ENCODE measurements around the gene OLFM2. TPM values are rescaled to one million over a fixed set of nuclear protein-coding genes. Genes with fewer than 3 reads are reported as not detected.

OLFM2 gene
- total RNA-seq, 1 experiment from 2014 or later = 106 TPM

GRCh38 chr19:9857920-9858746, 78.2 kb downstream of the OLFM2 start:
- Histone ChIP-seq H3K36me3 (ENCODE audit: insufficient read depth, low read length, poor library complexity, severe bottlenecking) (peaks cover 16% of the 10 kb centered on the region), H3K27me3 (replicated peaks; ENCODE audit: insufficient read depth, low read depth, low read length, poor library complexity) (no peaks in the 10 kb centered on the region), H3K9me3 (ENCODE audit: low read depth, low read length, poor library complexity, severe bottlenecking) (no peaks in the 10 kb centered on the region), H3K4me3 (ENCODE audit: low read depth, low read length, poor library complexity, severe bottlenecking) (no peak overlapping the region), H3K27ac (ENCODE audit: low read depth, low read length, poor library complexity, severe bottlenecking) (no peak overlapping the region), H3K4me1 (ENCODE audit: insufficient read depth, low read length, poor library complexity, severe bottlenecking) (no peaks in the 10 kb centered on the region)
- intact Hi-C loops (cut with micrococcal nuclease; ENCODE audit: unreplicated experiment) = loop anchor here (10.0 kb wide), 1 partner anchor 157 kb away; the partner anchor contains the start of genes COL5A3 and RDH8
- ChIA-PET CTCF (no interaction called here), POLR2A (ENCODE audit: low non-redundant PET) (interaction anchor here (0.5 kb wide), 1 partner anchor 23 kb away, joined by 5 read pairs; no protein-coding TSS in a partner anchor)
- DNase-seq (ENCODE audit: low spot score) = no peak
- TF ChIP-seq EZH2 (IDR thresholded peaks at IDR 0.05; ENCODE audit: borderline replicate concordance, low read depth, low read length, poor library complexity, severe bottlenecking) (no peak), CTCF (conservative IDR thresholded peaks at IDR 0.05; ENCODE audit: low read depth, low read length) (no peak)
- no TSS peak for BruUV-seq (replicated peaks)

GRCh38 chr19:9857076-9857721, 79.1 kb downstream of the OLFM2 start:
- no peaks in the 10 kb centered on the region for H3K4me1 ChIP-seq (ENCODE audit: insufficient read depth, low read length, poor library complexity, severe bottlenecking)
- POLR2A ChIA-PET (ENCODE audit: low non-redundant PET) = no interaction called here
- intact Hi-C loops (cut with micrococcal nuclease; ENCODE audit: unreplicated experiment) = loop anchor here (10.0 kb wide), 1 partner anchor 158 kb away; the partner anchor contains the start of genes COL5A3 and RDH8
- no peak overlapping the region for H3K4me3 ChIP-seq (ENCODE audit: low read depth, low read length, poor library complexity, severe bottlenecking)
- peaks cover 16% of the 10 kb centered on the region for H3K36me3 ChIP-seq (ENCODE audit: insufficient read depth, low read length, poor library complexity, severe bottlenecking)
- DNase-seq (ENCODE audit: low spot score) = no peak
- no TSS peak for BruUV-seq (replicated peaks)
- TF ChIP-seq EZH2 (IDR thresholded peaks at IDR 0.05; ENCODE audit: borderline replicate concordance, low read depth, low read length, poor library complexity, severe bottlenecking) (no peak), CTCF (conservative IDR thresholded peaks at IDR 0.05; ENCODE audit: low read depth, low read length) (no peak)
- CTCF ChIA-PET = no interaction called here
- no peaks in the 10 kb centered on the region for H3K27me3 ChIP-seq (replicated peaks; ENCODE audit: insufficient read depth, low read depth, low read length, poor library complexity)
- H3K27ac ChIP-seq (ENCODE audit: low read depth, low read length, poor library complexity, severe bottlenecking) = no peak overlapping the region
- no peaks in the 10 kb centered on the region for H3K9me3 ChIP-seq (ENCODE audit: low read depth, low read length, poor library complexity, severe bottlenecking)

- TF ChIP-seq CTCF (conservative IDR thresholded peaks at IDR 0.05; ENCODE audit: low read depth, low read length) (no peak), EZH2 (IDR thresholded peaks at IDR 0.05; ENCODE audit: borderline replicate concordance, low read depth, low read length, poor library complexity, severe bottlenecking) (no peak)
- DNase-seq (ENCODE audit: low spot score) = no peak
- Histone ChIP-seq H3K27me3 (replicated peaks; ENCODE audit: insufficient read depth, low read depth, low read length, poor library complexity) (no peaks in the 10 kb centered on the region), H3K9me3 (ENCODE audit: low read depth, low read length, poor library complexity, severe bottlenecking) (no peaks in the 10 kb centered on the region), H3K27ac (ENCODE audit: low read depth, low read length, poor library complexity, severe bottlenecking) (no peak overlapping the region), H3K4me1 (ENCODE audit: insufficient read depth, low read length, poor library complexity, severe bottlenecking) (no peaks in the 10 kb centered on the region), H3K36me3 (ENCODE audit: insufficient read depth, low read length, poor library complexity, severe bottlenecking) (peaks cover 16% of the 10 kb centered on the region), H3K4me3 (ENCODE audit: low read depth, low read length, poor library complexity, severe bottlenecking) (no peak overlapping the region)
- ChIA-PET CTCF (no interaction called here), POLR2A (ENCODE audit: low non-redundant PET) (no interaction called here)
- intact Hi-C loops (cut with micrococcal nuclease; ENCODE audit: unreplicated experiment) = loop anchor here (10.0 kb wide), 1 partner anchor 158 kb away; the partner anchor contains the start of genes COL5A3 and RDH8
- no TSS peak for BruUV-seq (replicated peaks)
Observed at GRCh38 chr19:9856609-9857008, 79.7 kb downstream of the OLFM2 start.
